GM13977 (cell line): ENCODE results near the gene FAM149A.

Experiments used
- DNase-seq: peaks from one replicate; pipeline ENCODE4 v3.0.0; 2012; ENCODE audit warnings: low spot score
- CTCF ChIP-seq: IDR thresholded peaks from 2 replicates; pipeline ENCODE4 v1.5.1; 2012; ENCODE audit warnings: mild to moderate bottlenecking, control low read depth; ENCODE audit not compliant: insufficient read depth; ENCODE audit errors: extremely low read depth, missing control alignments
- in situ Hi-C: fragments of 300-500 bp; cut with MboI; formaldehyde crosslinking; loops from one replicate; pipeline ENCODE4 v1.12.0; 2022; ENCODE audit warnings: low sequenced_read_pairs, low pct_unique_long_range_greater_than_20kb, mixed read lengths, inconsistent platforms; ENCODE audit not compliant: unreplicated experiment

FAM149A gene

GRCh38 chr4:186069729-186070128 lies 34.8 kb upstream of the FAM149A start:
- DNase-seq, result no peak
- no peak for TF ChIP-seq CTCF
- in situ Hi-C loops, result no loop called here

GRCh38 chr4:186072516-186072915 lies 32.0 kb upstream of the FAM149A start:
- DNase-seq, result no peak
- in situ Hi-C loops, result no loop called here
- no peak for TF ChIP-seq CTCF

- in situ Hi-C loops, result no loop called here
- DNase-seq, result no peak
- TF ChIP-seq CTCF, result no peak
Observed at GRCh38 chr4:186074189-186074588, 30.3 kb upstream of the FAM149A start.

GRCh38 chr4:186078981-186079638 lies 25.4 kb upstream of the FAM149A start:
- no peak for DNase-seq
- in situ Hi-C loops, result no loop called here
- TF ChIP-seq CTCF, result no peak

GRCh38 chr4:186079694-186080093 lies 24.8 kb upstream of the FAM149A start:
- no peak for TF ChIP-seq CTCF
- no peak for DNase-seq
- in situ Hi-C loops, result no loop called here

DNA sequence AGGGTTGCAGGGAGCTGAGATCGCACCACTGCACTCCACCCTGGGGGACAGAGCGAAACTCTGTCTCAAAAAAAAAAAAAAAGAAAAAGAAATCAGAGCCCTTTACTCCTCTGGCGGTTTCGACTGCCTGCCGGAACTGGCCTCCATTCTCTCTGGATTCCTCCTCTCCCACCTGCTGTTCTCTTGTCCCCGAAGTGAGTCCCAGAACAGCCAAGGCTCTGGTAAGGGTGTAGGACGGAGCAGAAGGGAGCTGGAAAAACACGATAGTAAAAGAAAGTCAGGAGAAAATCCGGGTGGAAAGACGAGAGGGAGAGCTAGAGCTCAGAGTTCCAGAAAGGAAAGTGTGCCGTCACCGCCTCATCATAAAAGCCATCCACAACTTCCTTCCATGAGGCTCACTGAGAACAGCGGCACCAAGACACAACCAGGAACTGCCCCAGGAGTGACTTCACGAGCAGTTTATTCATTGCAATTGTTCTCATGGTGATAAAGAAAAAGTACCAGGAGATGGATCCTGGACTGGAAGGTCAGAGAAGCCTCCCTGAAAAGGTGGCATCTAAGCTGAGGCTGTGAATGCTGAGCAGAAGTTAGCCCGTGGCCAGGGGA lies 23.2 kb upstream of the FAM149A start:
- DNase-seq, result no peak
- in situ Hi-C loops, result no loop called here
- TF ChIP-seq CTCF, result no peak
